ENCODE data around the gene CNRIP1. TPM values are rescaled to one million over a fixed set of nuclear protein-coding genes. Genes with fewer than 3 reads are reported as not detected.

CNRIP1 gene
- total RNA-seq, 1 experiment from 2014 or later, result 27.2 TPM

DNA sequence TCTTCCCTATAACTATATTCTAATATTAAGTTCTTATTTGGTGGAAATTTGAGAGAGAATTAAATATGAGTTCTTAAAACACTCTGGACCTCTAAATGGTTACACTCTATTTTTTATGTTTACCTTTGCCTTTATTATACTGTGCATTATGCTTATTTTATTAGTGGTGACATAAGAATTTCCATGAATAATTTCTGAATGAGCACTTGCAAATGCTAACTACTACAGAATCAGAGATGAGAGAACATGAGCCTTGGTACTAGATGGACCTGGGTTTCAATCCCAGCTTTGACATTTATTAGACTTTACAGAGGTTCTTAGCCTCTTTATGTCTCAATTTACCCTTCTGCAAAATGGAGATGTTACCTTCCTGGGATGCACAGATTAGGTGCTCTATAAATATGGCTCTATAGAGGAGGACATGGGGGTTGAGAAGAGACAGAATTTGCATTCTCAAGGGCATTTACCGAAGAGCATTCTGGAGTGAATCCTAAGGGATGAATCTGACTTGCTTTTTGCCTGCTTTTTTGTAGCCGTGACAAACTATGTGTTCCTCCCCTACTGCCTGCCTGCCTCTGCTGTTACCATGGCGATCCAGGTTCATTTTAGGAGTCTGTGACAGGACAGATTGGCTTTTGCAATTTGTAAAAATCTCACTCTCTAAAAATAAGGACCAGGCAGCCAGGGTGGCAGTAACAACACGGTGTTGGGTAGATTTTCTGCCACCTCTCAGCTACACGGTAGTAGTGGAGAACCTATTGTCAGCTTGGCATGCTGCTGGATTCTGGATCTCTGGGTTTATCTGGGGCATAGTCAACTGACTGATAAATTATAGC is 20.7 kb upstream of the CNRIP1 start:
- DNase-seq (ENCODE audit: low read depth), result no peak

DNA sequence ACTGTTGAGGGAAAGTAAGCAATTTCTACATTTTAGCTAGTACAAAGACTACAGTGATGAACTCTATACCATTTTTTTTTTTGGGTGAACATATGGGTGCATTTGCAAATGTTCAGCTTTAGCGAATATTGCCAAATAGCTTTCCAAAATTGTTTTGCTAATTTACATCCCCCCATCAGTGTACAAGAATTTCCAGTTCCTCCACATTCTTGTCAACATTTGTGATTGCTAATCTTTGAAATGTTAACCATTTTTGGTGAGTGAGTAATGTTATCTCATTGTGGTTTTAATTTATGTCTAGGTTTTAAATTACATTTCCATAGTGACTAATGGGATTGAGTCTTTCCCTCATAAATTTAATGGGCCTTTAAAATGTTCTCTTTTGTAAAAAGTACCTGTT is 16.4 kb upstream of the CNRIP1 start:
- peak; percentile 84 for DNase-seq (ENCODE audit: low read depth)

DNA sequence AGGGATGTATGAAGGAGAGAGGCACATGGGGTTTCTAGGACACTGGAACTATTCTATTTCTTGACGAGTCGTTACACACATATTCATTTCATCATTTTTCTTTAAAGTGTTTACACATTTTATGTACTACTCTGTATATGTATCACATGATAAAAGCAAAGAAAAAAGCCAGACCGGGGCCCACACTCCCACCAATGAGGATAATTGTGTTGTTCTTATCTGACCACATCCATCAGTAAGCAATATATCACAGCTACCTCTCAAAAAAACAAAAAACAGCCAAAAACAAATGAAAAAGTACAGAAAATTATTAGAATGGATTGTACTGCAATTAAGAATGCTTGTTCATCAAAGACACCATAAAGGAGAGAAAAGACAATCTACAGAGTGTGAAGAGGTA is 14.2 kb upstream of the CNRIP1 start:
- DNase-seq (ENCODE audit: low read depth), result no peak

DNA sequence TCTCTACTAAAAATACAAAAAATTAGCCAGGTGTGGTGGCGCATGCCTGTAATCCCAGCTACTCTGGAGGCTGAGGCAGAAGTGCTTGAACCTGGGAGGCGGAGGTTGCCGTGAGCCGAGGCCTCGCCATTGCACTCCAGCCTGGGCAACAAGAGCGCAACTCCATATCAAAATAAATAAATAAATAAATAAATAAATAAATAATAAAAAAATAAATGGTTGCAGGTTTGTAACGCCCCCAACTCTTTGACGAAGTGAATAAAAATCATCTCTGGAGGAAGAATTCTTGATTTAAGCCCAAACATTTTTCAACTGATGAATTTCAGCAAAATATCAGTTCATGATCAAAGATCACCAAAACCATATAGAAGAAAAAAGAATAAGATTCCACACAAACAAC is 13.3 kb upstream of the CNRIP1 start:
- DNase-seq (ENCODE audit: low read depth), result no peak

DNA sequence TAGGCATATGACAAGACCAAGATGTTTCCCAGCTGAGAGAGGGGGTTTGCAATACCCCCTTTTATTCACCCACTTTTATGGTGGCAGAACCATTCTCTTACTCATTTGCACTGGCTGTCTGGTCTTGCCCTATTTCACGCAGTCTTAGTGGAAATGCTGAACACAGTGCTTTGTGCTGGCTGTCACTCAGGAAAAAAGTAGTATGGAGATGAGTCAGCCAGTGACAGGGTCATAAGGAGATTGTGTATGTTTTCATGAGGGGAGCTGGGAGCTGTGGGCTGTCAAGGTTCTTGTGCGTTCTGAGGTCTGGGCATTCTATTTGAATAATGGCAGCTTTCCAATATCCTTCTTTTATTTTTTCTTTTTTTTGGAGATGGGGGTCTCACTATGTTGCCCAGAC is 10.9 kb upstream of the CNRIP1 start:
- peak; percentile 59 for DNase-seq (ENCODE audit: low read depth)

DNA sequence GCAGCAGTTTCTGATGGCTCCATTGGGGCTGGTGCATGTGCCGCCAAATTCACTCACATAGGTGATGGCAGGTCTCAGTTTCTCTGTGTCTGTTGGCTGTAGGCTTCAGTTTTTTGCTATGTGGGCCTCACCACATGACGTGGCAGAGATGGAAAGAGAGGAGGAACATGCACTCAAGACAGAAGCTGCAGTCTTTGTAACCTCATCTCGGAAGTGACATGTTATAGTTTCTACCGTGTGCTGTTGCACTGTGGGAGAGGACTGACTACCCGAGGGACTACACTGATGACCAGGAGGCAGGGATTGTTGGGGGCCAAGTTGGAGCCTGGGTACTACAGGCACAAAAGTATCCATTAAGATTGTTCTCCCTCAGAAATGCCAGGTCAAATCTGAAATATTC is 9.2 kb upstream of the CNRIP1 start:
- DNase-seq (ENCODE audit: low read depth), result no peak

DNA sequence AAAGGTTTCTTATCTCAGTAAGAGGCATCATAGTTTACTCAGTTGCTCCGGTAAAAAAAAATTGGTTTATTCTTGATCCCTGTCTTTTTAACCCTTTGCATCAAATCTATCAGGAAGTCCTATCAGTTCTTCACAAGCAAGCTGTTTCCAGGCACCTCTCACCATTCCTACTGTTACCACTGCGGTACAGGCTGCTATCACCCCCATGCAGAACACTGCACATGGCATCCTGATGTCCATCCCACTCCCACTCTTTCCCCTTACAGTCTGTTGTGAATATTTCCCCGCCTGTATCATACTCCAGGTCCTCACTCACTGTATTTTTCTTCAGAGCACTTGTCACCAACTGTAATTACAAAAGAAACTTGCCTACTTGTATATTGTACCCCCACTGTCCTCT is 5.3 kb upstream of the CNRIP1 start:
- DNase-seq (ENCODE audit: low read depth), result no peak

DNA sequence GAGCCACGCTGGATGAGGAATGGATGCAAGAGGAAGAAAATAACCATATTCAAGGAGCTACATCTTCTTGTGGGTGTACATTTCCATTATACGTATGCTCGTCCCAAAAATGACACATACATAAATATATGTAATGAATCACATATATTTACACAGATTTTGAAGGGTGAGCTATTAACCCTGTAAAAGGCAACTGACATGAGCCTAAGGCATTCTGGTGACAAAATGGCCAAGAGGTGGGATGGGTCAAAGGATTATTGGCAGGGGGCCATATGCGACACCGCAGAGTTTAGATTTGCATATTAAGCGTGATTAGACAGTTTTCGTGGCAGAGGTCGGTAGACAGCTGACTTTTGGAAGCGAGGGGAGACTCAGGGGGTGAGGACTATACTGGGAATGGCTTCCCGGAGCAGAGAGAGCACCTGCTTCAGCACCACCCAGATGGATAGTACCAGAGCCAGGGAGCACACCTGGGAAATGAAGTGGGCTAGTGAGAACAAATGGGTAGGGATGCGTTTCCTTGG is 431 bp upstream of the CNRIP1 start:
- DNase-seq (ENCODE audit: low read depth), result peak; percentile 43

DNA sequence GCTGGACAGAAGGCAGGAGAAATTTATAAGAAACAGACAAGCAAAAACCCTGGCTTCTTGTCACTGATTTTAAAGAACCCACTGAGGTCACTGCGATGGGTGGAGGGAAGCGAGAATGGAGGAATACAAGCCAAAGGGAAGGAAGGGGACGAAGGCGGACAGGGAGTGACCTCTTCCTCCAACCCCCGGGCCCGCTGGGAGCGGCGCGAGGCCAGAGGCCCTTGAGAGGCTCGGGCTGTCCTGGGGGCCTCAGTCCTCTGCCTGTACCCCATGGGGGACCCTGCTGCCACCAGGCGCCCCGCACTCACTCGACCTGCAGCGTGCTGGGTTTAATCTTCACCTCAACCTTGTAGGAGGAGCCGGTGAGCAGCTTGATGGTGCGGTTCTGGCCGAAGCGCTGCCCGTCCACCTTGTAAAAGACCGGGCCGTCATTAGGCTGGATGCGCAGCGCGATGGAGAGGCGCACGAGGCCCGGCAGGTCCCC is 793 bp downstream of the CNRIP1 start:
- no peak for DNase-seq (ENCODE audit: low read depth)

DNA sequence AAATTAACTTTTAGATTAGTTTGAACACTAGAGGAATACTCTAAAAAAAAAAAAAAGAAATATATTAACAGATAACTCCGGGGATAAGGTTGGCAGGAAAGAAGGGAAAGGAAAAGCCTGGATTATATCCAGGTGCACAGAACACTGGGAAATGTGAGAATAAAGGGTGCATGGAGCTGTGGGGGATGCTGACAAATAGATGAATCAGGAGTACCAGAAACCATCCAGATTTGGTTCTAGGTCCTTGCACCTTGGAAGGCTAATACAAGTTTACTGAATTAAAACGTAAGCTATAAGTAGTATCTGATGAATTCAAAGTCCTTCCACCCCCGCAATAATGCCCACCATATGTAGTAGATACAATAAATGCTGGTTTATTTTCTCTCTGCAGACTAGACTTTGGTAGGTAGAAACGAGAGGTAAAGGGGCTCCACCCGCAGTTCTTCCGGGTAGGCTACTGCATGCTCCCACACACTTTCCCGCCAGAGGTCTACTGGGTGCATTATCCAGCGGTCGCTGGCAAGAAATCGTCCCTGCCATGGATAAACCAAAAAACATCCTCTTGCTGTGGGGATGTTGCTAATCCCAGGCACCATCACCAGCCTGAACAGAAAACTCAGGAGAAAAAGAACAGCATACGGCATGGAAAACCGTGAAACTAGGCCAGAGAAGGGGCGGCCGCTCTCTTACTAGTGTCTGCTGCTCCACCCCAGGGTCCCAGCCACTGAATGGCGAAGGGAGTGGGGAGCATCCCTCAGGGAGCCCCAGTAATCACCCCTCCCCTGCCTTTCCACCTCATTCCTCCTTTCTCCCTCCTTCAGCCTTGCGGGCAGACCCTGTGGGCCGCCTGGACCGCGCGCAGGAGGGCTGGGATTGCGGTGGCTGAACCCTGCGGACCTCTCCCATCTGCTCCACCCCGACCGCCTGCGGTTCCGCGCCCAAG is 1.5 kb downstream of the CNRIP1 start:
- no peak for DNase-seq (ENCODE audit: low read depth)

DNA sequence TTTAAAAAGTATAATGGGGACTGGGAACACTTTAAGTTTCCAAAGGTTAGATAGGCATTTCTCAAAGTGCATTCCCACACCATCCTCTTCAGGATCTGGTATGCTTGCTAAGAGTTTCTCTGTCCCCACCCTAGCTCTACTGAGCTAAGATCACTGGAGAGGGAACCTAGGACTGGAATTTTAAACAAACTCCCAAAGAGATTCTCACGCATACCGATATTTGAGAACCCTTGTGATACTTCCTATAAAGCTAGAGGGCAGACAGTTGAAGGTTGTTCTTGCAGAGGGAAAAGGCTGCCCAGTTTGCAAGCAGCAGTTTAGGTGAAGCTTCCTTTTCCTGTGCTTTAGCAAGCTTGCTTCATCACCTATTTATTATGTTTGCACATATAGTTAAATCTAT is 3.6 kb downstream of the CNRIP1 start:
- DNase-seq (ENCODE audit: low read depth), result no peak

DNA sequence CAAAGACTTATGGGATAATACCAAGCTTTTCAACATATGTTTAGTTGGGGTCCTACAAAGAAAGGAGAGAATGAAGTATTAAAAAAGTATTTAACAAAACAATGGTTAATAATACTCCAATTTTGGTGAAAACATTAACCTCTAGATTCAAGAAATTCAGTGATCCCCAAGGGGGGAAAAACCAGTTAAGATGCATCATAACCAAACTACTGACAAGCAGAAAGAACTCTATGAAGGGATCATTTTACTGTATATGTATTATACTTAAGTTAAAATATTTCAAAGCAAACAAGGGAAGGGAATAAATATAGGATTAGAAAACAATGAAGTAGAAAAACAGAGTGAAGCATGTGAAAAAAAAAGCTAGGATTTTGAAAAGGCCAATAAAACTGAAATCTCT is 8.7 kb downstream of the CNRIP1 start:
- no peak for DNase-seq (ENCODE audit: low read depth)

DNA sequence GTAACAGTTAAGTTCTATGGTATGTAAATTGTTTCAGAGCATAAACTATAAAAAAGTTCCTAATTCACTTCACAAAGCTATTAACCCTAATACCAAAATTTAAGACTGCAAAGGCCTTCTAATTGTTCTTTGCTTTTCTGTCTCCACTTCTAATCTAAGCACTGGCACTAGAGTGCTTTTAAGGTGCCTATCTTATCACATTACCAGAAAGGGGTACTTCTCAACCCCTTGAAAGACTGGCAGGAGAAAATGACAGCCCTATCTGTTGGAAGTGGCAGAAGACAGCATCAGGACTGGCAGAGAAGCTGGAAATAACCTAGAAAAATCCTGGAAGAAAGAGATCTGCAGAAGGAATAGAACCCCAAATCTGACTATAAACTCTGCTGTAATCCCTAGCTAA is 10.3 kb downstream of the CNRIP1 start:
- DNase-seq (ENCODE audit: low read depth), result no peak

DNA sequence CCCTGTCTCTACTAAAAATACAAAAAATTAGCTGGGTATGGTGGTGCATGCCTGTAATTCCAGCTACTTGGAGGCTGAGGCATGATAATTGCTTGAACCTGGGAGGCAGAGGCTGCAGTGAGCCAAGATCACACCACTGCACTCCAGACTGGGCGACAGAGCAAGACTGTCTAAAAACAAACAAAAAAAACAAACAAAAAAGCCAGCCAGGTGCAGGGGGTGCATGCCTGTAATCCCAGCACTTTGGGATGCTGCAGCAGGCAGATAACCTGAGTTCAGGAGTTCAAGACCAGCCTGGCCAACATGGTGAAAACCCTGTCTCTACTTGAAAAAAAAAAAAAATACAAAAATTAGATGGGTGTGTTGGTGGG is 15.9 kb downstream of the CNRIP1 start:
- DNase-seq (ENCODE audit: low read depth), result peak; percentile 5

DNA sequence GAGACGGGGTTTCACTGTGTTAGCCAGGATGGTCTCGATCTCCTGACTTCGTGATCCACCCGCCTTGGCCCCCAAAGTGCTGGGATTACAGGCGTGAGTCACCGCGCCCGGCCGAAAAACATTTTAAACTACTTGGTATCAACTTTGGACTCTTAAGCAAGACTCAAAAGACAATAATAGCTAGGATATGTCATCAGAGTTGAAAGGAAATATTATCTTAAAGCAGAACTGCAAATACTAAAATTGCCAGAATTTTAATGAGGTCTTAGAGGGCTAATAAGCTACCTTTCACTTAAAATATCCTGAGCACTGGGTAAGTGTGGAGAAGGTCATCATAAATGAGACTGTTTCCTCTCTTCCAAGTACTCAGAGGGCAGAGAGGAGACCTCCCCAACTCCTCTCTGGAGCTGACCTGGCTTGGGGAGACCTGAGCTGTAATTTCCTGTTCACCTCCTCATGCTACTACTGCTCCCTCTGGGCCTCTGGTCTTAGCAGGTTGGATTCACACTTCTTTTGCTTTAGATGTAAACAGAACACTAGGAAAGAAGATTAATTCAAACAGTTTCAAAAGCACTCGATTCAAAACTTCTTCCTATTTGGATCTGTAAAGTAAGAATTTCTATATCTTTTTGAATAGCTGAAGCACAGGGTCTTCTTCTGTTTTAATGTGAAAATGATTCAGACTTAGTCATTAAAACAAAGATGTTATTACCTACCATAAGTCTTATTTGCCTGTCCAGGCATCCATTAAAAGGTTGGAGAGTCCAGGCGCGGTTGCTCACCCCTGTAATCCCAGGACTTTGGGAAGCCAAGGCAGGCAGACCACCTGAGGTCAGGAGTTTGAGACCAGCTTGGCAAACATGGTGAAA is 16.5 kb downstream of the CNRIP1 start:
- DNase-seq (ENCODE audit: low read depth), result peak; percentile 49

DNA sequence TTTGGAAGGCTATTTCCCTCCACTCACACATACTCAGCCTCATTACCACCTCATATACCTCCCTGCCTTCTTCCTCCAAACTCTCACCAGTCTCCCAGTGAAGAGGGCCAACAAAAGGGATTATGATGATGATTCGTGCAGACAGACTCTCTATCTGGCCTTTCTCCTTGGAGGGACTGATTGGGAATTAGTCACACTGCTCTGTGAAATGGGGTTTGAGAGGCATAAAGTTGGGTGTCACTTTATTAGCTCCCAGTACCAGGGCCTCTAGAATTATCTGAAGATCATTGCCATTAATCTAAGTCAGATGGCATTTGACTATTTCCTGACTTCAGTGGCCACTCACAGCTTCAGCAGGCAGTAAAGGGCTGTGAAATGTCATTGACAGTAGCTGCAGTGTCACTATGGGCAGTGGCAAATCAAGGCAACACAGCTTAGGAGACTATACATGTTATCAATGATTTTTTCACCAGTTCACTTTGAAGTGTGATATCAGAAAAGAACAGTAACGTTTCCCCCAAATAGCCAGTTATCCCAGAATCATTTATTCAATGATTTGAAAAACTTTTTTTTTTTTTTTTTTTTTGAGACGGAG is 17.4 kb downstream of the CNRIP1 start:
- DNase-seq (ENCODE audit: low read depth), result peak; percentile 53

DNA sequence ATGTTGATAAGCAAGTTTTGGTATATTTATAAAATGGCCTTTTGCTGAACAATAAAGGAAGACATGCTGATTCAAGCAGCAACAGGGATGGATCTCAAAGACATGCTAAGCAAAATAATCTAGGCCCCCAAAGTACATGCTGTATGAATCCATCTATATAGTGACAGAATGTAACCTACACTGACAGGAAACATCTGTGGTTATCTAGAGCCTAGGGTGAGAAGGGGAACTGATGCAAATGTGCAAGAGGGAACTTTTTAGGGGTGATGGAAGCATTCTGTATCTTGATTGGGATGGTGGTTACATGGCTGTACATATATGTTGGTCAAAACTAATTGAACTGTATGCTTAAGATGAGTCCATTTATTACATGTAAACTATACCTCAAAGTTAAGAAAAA is 24.2 kb downstream of the CNRIP1 start:
- DNase-seq (ENCODE audit: low read depth), result no peak

DNA sequence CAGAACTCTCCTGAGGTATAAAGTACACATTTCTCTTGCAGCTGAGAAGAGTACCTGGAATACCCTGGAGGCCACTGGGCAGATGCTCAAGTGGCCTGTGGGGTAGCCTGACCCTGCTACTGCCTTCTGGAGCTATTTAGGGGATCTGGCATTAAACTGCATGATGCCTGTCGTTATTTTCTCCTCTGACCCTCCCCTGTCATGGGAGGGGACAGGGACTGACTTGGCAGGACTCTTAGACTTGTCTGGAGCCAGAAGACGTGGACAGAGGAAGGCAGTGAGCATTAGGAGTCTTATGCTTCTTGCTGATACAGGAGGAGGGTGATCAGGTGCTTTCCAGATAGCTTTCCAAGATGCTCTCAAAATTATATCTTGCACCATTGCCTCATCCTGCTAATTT is 24.8 kb downstream of the CNRIP1 start:
- DNase-seq (ENCODE audit: low read depth), result no peak

DNA sequence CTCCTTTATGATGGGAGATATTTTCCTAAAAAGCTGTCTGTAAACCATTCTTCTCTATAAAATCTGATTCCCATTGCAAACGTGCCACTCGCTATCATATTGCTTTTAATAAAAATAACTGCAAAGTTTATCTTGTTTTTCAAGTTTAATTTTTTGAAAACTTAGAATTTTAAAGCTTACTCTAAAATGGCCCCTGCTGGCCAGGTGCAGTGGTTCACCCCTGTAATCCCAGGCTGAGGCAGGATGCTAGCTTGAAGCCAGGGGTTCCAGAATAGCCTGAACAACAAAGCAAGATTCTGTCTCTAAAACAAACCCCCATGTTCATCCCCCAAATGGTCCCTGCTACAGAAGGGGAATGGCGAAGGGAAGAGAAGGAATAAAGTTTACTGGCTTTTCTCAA is 25.6 kb downstream of the CNRIP1 start:
- DNase-seq (ENCODE audit: low read depth), result no peak

DNA sequence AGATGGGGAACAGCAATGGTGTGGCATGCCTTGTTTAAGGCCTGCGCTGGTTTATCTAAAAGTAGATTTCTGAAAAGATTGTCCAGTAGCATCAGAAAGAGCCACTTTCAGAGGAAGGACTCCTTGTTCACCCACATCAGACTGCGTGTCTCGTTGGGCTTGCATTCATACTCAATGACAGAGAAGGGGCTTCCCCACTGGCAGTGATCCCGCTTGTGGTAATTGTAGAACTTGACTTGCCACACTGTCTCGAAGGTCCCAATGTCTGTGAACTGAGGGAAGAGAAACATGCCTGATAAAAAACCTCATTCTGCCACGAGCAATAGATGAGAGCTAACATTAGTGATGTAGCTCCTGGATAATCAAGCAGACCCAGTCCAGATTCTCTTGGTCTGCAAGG is 26.0 kb downstream of the CNRIP1 start:
- DNase-seq (ENCODE audit: low read depth), result no peak

DNA sequence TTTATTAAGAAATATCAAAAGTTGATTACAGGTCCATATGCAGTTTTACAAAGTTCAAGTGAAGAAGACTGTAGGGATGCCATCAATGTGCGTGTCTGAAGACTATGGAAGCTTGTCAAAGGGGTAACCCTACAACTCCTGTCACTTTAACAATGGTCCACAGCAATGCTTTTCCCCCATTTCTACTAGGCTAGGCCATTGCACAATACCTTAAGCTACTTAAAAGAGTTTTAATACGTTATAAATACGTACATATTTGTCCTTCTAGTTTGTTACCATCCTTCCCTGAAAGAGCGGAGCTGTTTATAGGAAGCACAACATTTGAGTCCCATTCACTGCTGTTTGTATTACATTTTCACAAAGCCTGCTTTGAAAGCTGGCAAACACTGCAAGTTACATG is 26.7 kb downstream of the CNRIP1 start:
- no peak for DNase-seq (ENCODE audit: low read depth)

Data from M059J (cell line).